HG02678 (cell line): Measurements from ENCODE around the gene CERCAM.
"Not testable (repeated sequence)": the region's sequence is repeated elsewhere in the genome, so short reads cannot be mapped to it uniquely, and the experiment has no call there.

Experiments
- ATAC-seq: cut with Tn5 transposase; IDR thresholded peaks from one replicate; pipeline ENCODE4 v1.9.1; 2021; ENCODE audit warnings: mild to moderate bottlenecking, moderate library complexity; ENCODE audit not compliant: unreplicated experiment

Gene CERCAM

GRCh38 chr9:128393145-128393775, 27.4 kb upstream of the CERCAM start:
- ATAC-seq: no peak

GRCh38 chr9:128393970-128394369, 26.7 kb upstream of the CERCAM start:
- ATAC-seq: no peak

GRCh38 chr9:128394379-128395168, 26.1 kb upstream of the CERCAM start:
- no peak for ATAC-seq

GRCh38 chr9:128396970-128397613, 23.6 kb upstream of the CERCAM start:
- ATAC-seq: no peak

GRCh38 chr9:128397831-128398230, 22.8 kb upstream of the CERCAM start:
- ATAC-seq: no peak

GRCh38 chr9:128399861-128400260, 20.8 kb upstream of the CERCAM start:
- ATAC-seq: no peak

- no peak for ATAC-seq
Observed at GRCh38 chr9:128404560-128404959, 16.1 kb upstream of the CERCAM start.

- no peak for ATAC-seq
Observed at GRCh38 chr9:128405077-128405779, 15.4 kb upstream of the CERCAM start.

- ATAC-seq: no peak
Observed at GRCh38 chr9:128405780-128406171, 14.9 kb upstream of the CERCAM start.

- no peak for ATAC-seq
Observed at GRCh38 chr9:128406848-128407391, 13.7 kb upstream of the CERCAM start.

GRCh38 chr9:128408963-128409431, 11.7 kb upstream of the CERCAM start:
- ATAC-seq: no peak

GRCh38 chr9:128409450-128409849, 11.2 kb upstream of the CERCAM start:
- ATAC-seq: no peak

GRCh38 chr9:128409978-128410377, 10.7 kb upstream of the CERCAM start:
- no peak for ATAC-seq

GRCh38 chr9:128411364-128412119, 9.1 kb upstream of the CERCAM start:
- no peak for ATAC-seq

- ATAC-seq: no peak
Observed at GRCh38 chr9:128412120-128412790, 8.4 kb upstream of the CERCAM start.

GRCh38 chr9:128413728-128414127, 6.9 kb upstream of the CERCAM start:
- not testable (repeated sequence) for ATAC-seq

- ATAC-seq: no peak
Observed at GRCh38 chr9:128414461-128414860, 6.2 kb upstream of the CERCAM start.

- ATAC-seq: no peak
Observed at GRCh38 chr9:128415281-128415680, 5.4 kb upstream of the CERCAM start.

GRCh38 chr9:128416014-128416413, 4.6 kb upstream of the CERCAM start:
- no peak for ATAC-seq
